GM12891 (cell line): ENCODE measurements around the gene PRKCSH.

Source experiments
- POLR2A ChIP-seq: IDR thresholded peaks from 2 replicates; pipeline ENCODE4 v1.6.1; 2011; ENCODE audit warnings: low read depth, low read length, control low read depth
- POLR2AphosphoS5 ChIP-seq: IDR thresholded peaks from 2 replicates; pipeline ENCODE4 v1.6.1; 2011; ENCODE audit warnings: low read depth, low read length, control low read depth
- POU2F2 ChIP-seq: IDR thresholded peaks from 2 replicates; pipeline ENCODE4 v1.6.1; 2011; ENCODE audit warnings: low read depth, mild to moderate bottlenecking, control low read depth, low read length, moderate library complexity
- SPI1 ChIP-seq: IDR thresholded peaks from 2 replicates; pipeline ENCODE4 v1.6.1; 2011; ENCODE audit warnings: low read depth, low read length, control low read depth
- TAF1 ChIP-seq: IDR thresholded peaks from 2 replicates; pipeline ENCODE4 v1.6.1; 2011; ENCODE audit warnings: low read depth, low read length, control low read depth

GRCh38 chr19:11483366-11484111 lies 48.1 kb downstream of the PRKCSH start:
- TF ChIP-seq POU2F2 (no peak), SPI1 (no peak), POLR2A (no peak), TAF1 (no peak), POLR2AphosphoS5 (no peak)
